Heart left ventricle (tissue), 13 donors: ENCODE data around the gene DLGAP1.
A peak's percentile ranks its signal among the peaks of the same experiment; 100 is the strongest.

ENCODE experiments used
- CTCF ChIP-seq, 12 donors: fragments of 200-600 bp; sonication (generic) in 4 of 12; IDR thresholded peaks; one replicate each; pipeline versions ENCODE4 v1.5.0 to v1.8.0; 2018 to 2022; ENCODE audit warnings: antibody characterized with exemption in 12 of 12, mild to moderate bottlenecking in 5 of 12
- POLR2A ChIP-seq, 2 donors: fragments of 450-650 bp; IDR thresholded peaks; one replicate each; pipeline ENCODE4 v1.6.1; 2017; ENCODE audit warnings: antibody characterized with exemption in 2 of 2, mild to moderate bottlenecking in 2 of 2, moderate library complexity in 2 of 2
- donor health status: ischemic (EF 13 %, LVEDD 7.1; RV severe dilation, severe dysfunction).
- donor health status: DM: no; HTN: yes; CAD: no.
- donor health status: DM: no; HTN: no; CAD: no.
- donor health status: ischemic (EF 25% LVEDD 6.9; RV normal size, moderate dysfunction).
- donor health status: ischemic (EF 25% LVEDD 5.7; RV mildly dilated, moderate dysfunction).
- donor health status: ischemic (EF 35%, LVEDD 5.7; RV mildly dilated, moderate dysfunction).
- donor health status: nonischemic (EF 11% LVEDD 7.7; RV severe dilation, severe dysfunction).
- donor health status: DM: yes; HTN: yes; CAD: no.
- donor health status: PGD.
- donor health status: ischemic (EF 29% LVEDD 5.4; RV normal size, mild dysfunction).
- donor health status: nonischemic (EF 23%, LVEDD 6.1; RV moderate dilation, normal function).

GRCh38 chr18:3869848-3870247 is 585.3 kb downstream of the DLGAP1 start:
- TF ChIP-seq CTCF (IDR thresholded peaks at IDR 0.05) (peak in 10 of 12 donors; percentile 15 to 60 (median 48)), POLR2A (IDR thresholded peaks at IDR 0.05) (no peak)
